Stimulated activated naive B cell treated with anti-CD40 and anti-IgM and Interleukin-4, amounts not matched to agents 10 μg/mL and 1 μg/mL and 100 μg/mL, for 72 hours (primary cell): Measurements from ENCODE around the gene PLD1.

Experiments used
- ATAC-seq, 2 donors: fragments of 150-1000 bp; cut with Tn5 transposase; replicated peaks; 2 replicates each; pipeline ENCODE4 v1.10.0; 2021; ENCODE audit warnings: moderate library complexity in 1 of 2
- DNase-seq: peaks from one replicate; pipeline ENCODE4 v3.0.0; 2021
- H3K27ac Mint-ChIP-seq: one replicate; pipeline ENCODE4 v1.8.0; 2022; ENCODE audit warnings: mild to moderate bottlenecking, mixed read lengths
- H3K27me3 Mint-ChIP-seq, 2 donors: one replicate each; pipeline ENCODE4 v1.8.0; 2022; ENCODE audit warnings: mixed read lengths in 2 of 2
- H3K36me3 Mint-ChIP-seq, 2 donors: one replicate each; pipeline ENCODE4 v1.8.0; 2022; ENCODE audit warnings: mixed read lengths in 2 of 2, mild to moderate bottlenecking in 1 of 2
- H3K4me1 Mint-ChIP-seq, 2 donors: one replicate each; pipeline ENCODE4 v1.8.0; 2022; ENCODE audit warnings: mixed read lengths in 2 of 2, mild to moderate bottlenecking in 1 of 2
- H3K4me3 Mint-ChIP-seq, 2 donors: one replicate each; pipeline ENCODE4 v1.8.0; 2022; ENCODE audit warnings: mild to moderate bottlenecking in 2 of 2, mixed read lengths in 2 of 2, moderate library complexity in 1 of 2
- H3K9me3 Mint-ChIP-seq, 2 donors: one replicate each; pipeline ENCODE4 v1.8.0; 2022; ENCODE audit warnings: mixed read lengths in 2 of 2, mild to moderate bottlenecking in 1 of 2

The PLD1 gene

GRCh38 chr3:171803044-171803443 lies 7.2 kb downstream of the PLD1 start:
- peaks cover 4 to 12% of the 10 kb centered on the region in 2 donors for H3K27me3 Mint-ChIP-seq
- H3K4me3 Mint-ChIP-seq = no peak overlapping the region
- no peak overlapping the region for H3K27ac Mint-ChIP-seq
- DNase-seq (no peak), ATAC-seq (no peak)
- no peaks in the 10 kb centered on the region for H3K4me1 Mint-ChIP-seq
- H3K36me3 Mint-ChIP-seq = no peaks in the 10 kb centered on the region
- peaks cover 0 to 2% of the 10 kb centered on the region in 2 donors for H3K9me3 Mint-ChIP-seq

GRCh38 chr3:171802590-171802956 lies 7.7 kb downstream of the PLD1 start:
- H3K27ac Mint-ChIP-seq = no peak overlapping the region
- no peak overlapping the region for H3K4me3 Mint-ChIP-seq
- no peaks in the 10 kb centered on the region for H3K9me3 Mint-ChIP-seq
- H3K4me1 Mint-ChIP-seq = no peaks in the 10 kb centered on the region
- H3K36me3 Mint-ChIP-seq = no peaks in the 10 kb centered on the region
- ATAC-seq (no peak), DNase-seq (no peak)
- peaks cover 0 to 7% of the 10 kb centered on the region in 2 donors for H3K27me3 Mint-ChIP-seq

- DNase-seq (no peak), ATAC-seq (no peak)
- Mint-ChIP-seq H3K36me3 (no peaks in the 10 kb centered on the region), H3K27me3 (peaks cover 0 to under 1% of the 10 kb centered on the region in 2 donors), H3K9me3 (no peaks in the 10 kb centered on the region), H3K27ac (no peak overlapping the region), H3K4me3 (no peak overlapping the region), H3K4me1 (no peaks in the 10 kb centered on the region)
These were observed 8.3 kb downstream of the PLD1 start for GRCh38 chr3:171801738-171802589.

DNA sequence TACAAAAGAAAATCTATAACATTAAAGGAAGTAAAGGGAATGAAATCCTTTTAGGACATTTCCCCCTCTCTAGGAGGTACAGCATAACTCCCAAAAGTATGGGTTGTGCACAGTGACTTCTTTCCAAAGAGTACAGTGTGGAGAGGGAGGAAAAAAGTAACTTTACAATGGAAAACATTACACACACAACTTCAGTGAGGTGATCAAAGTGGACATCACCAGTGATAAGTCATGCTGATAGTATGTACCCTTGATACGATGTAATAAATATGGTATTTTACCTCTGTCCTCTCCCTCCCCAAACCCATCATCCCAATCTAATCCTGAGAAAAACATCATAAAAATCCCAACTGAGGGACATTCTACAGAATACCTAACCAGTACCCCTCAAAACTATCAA lies 10.8 kb downstream of the PLD1 start:
- H3K27ac Mint-ChIP-seq = no peak overlapping the region
- no peaks in the 10 kb centered on the region for H3K36me3 Mint-ChIP-seq
- no peak for ATAC-seq
- no peak for DNase-seq
- H3K4me3 Mint-ChIP-seq = no peak overlapping the region
- H3K27me3 Mint-ChIP-seq = no peaks in the 10 kb centered on the region
- no peaks in the 10 kb centered on the region for H3K4me1 Mint-ChIP-seq
- H3K9me3 Mint-ChIP-seq = no peaks in the 10 kb centered on the region

DNA sequence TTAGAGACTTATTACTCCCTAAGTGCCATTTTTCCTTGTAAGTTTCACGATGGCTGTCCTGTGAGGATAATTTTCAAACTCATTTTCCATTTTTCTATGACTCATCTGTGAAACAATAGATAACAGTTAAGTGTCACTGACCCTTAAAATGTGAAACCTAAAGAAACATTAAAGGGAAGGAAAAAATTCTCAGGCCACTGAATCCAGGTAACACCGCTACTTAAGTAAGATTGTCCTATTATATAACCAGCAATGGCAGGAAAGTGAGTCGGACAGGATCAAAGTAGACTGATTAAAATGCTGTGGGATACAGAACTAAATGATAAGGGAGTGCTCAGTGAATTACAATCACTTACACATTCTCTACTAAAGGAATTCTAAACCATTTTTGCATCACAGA lies 12.4 kb downstream of the PLD1 start:
- Mint-ChIP-seq H3K4me3 (no peak overlapping the region), H3K36me3 (no peaks in the 10 kb centered on the region), H3K9me3 (no peaks in the 10 kb centered on the region), H3K4me1 (no peaks in the 10 kb centered on the region), H3K27ac (no peak overlapping the region), H3K27me3 (no peaks in the 10 kb centered on the region)
- no peak for DNase-seq
- no peak for ATAC-seq

DNA sequence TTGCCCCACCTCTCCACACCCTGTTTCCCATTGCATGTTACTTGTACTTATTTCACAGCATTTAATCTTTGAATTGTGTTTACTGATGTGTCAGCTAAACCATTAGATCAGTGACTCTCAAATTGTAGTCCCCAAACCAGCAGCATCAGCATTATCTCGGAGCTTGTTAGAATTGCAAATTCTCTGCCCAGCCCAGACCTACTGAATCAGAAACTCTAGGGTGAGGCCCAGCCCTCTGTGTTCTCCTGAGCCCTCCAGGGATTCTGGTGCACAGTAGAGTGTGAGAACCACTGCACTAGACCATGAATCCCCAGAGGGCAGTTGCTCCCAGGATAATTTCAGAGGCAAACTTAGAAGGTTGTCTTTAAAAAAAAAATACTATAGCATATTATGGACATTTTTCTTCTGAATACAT lies 13.0 kb downstream of the PLD1 start:
- Mint-ChIP-seq H3K27me3 (no peaks in the 10 kb centered on the region), H3K4me3 (no peak overlapping the region), H3K4me1 (no peaks in the 10 kb centered on the region), H3K36me3 (no peaks in the 10 kb centered on the region), H3K27ac (no peak overlapping the region), H3K9me3 (no peaks in the 10 kb centered on the region)
- no peak for ATAC-seq
- DNase-seq = no peak

GRCh38 chr3:171796625-171797264 lies 13.5 kb downstream of the PLD1 start:
- no peaks in the 10 kb centered on the region for H3K4me1 Mint-ChIP-seq
- DNase-seq = no peak
- H3K36me3 Mint-ChIP-seq = no peaks in the 10 kb centered on the region
- H3K27ac Mint-ChIP-seq = no peak overlapping the region
- H3K27me3 Mint-ChIP-seq = no peaks in the 10 kb centered on the region
- ATAC-seq = no peak
- no peaks in the 10 kb centered on the region for H3K9me3 Mint-ChIP-seq
- no peak overlapping the region for H3K4me3 Mint-ChIP-seq

- no peaks in the 10 kb centered on the region for H3K4me1 Mint-ChIP-seq
- H3K4me3 Mint-ChIP-seq = no peak overlapping the region
- no peaks in the 10 kb centered on the region for H3K27me3 Mint-ChIP-seq
- H3K9me3 Mint-ChIP-seq = no peaks in the 10 kb centered on the region
- no peak for DNase-seq
- ATAC-seq = no peak
- H3K36me3 Mint-ChIP-seq = no peaks in the 10 kb centered on the region
- H3K27ac Mint-ChIP-seq = no peak overlapping the region
These were observed 17.8 kb downstream of the PLD1 start for GRCh38 chr3:171792531-171792930.

GRCh38 chr3:171791692-171792076 lies 18.6 kb downstream of the PLD1 start:
- Mint-ChIP-seq H3K27ac (no peak overlapping the region), H3K4me3 (no peak overlapping the region), H3K36me3 (no peaks in the 10 kb centered on the region), H3K27me3 (no peaks in the 10 kb centered on the region), H3K9me3 (no peaks in the 10 kb centered on the region), H3K4me1 (no peaks in the 10 kb centered on the region)
- no peak for DNase-seq
- no peak for ATAC-seq

- Mint-ChIP-seq H3K9me3 (no peaks in the 10 kb centered on the region), H3K4me1 (no peaks in the 10 kb centered on the region), H3K27ac (no peak overlapping the region), H3K36me3 (no peaks in the 10 kb centered on the region), H3K4me3 (no peak overlapping the region), H3K27me3 (no peaks in the 10 kb centered on the region)
- DNase-seq (no peak), ATAC-seq (no peak)
These were observed 19.2 kb downstream of the PLD1 start for GRCh38 chr3:171790898-171791691.

DNA sequence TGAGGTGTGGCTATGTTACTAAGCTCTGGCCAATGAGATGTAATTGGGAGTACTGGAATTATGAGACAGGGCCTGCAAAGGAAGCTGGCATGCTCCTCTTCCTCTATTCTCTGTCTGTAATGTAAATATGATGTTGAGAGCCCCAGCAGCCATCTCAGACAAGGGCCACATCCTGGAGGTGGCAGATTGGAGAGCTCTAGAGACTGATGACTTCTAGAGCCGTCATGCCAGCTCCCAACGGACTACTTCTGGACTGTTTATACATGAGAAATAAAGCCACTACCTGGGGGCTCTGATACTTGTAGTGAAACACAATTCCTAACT lies 19.7 kb downstream of the PLD1 start:
- H3K4me3 Mint-ChIP-seq = no peak overlapping the region
- H3K9me3 Mint-ChIP-seq = no peaks in the 10 kb centered on the region
- no peak overlapping the region for H3K27ac Mint-ChIP-seq
- no peaks in the 10 kb centered on the region for H3K36me3 Mint-ChIP-seq
- H3K27me3 Mint-ChIP-seq = no peaks in the 10 kb centered on the region
- no peak for DNase-seq
- no peak for ATAC-seq
- no peaks in the 10 kb centered on the region for H3K4me1 Mint-ChIP-seq

GRCh38 chr3:171789759-171790505 lies 20.4 kb downstream of the PLD1 start:
- no peaks in the 10 kb centered on the region for H3K36me3 Mint-ChIP-seq
- H3K27me3 Mint-ChIP-seq = no peaks in the 10 kb centered on the region
- H3K27ac Mint-ChIP-seq = no peak overlapping the region
- H3K4me1 Mint-ChIP-seq = no peaks in the 10 kb centered on the region
- ATAC-seq (no peak), DNase-seq (no peak)
- no peaks in the 10 kb centered on the region for H3K9me3 Mint-ChIP-seq
- H3K4me3 Mint-ChIP-seq = no peak overlapping the region

DNA sequence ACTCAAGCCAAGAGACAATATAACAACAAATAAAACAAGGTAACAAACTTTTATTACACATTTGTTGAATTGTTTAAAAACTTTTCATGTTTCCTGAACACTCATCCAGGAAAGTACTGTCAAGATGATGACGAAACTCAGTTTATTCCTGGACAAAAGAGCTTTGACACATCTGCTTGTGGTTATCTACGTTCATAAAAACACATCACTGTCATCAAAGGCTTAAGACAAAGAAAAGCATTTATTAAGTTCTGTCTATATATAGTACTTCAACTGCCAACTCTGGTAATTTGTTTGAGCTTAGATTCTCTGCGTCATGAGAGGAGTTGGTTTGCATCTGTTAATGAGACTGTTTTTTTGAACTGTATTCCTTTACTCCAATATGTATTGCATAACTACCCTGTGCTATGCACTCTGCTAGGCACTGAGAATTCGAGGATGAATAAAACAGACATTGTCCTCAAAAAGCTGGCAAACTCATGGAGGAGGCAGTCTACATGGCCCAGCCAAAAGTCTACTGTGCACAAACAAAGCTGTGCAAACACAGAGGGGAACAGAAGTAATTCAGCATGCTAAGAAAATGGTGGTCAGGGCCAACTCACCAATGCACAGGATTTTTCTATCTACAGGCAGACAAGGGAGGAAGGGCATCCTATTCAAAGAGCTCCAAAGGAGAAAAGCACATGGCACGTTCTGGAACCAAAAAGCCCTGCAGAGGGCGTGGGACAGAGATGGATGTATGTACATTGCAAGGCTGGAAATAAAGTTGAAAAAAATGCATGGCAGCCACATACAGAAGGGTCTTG lies 21.5 kb downstream of the PLD1 start:
- Mint-ChIP-seq H3K36me3 (no peaks in the 10 kb centered on the region), H3K4me3 (no peak overlapping the region), H3K9me3 (no peaks in the 10 kb centered on the region), H3K4me1 (no peaks in the 10 kb centered on the region), H3K27me3 (peaks cover 0 to 5% of the 10 kb centered on the region in 2 donors), H3K27ac (no peak overlapping the region)
- ATAC-seq (no peak), DNase-seq (no peak)

GRCh38 chr3:171786997-171787396 lies 23.3 kb downstream of the PLD1 start:
- DNase-seq = no peak
- no peak overlapping the region for H3K4me3 Mint-ChIP-seq
- no peaks in the 10 kb centered on the region for H3K9me3 Mint-ChIP-seq
- H3K36me3 Mint-ChIP-seq = no peaks in the 10 kb centered on the region
- no peaks in the 10 kb centered on the region for H3K4me1 Mint-ChIP-seq
- ATAC-seq = no peak
- H3K27me3 Mint-ChIP-seq = peaks cover 0 to 5% of the 10 kb centered on the region in 2 donors
- H3K27ac Mint-ChIP-seq = no peak overlapping the region
